ENCODE data around the gene HLA-G.
"Not testable (repeated sequence)": the region's sequence is repeated elsewhere in the genome, so short reads cannot be mapped to it uniquely, and the experiment has no call there.

HLA-G gene

GRCh38 chr6:29875257-29875656 lies 47.6 kb downstream of the HLA-G start:
- no peak for DNase-seq

- DNase-seq = not testable (repeated sequence)
Measured at GRCh38 chr6:29875734-29876133, 48.1 kb downstream of the HLA-G start.

Measured in NCI-H510A (cell line).